T follicular helper cell (primary cell): ENCODE data around the gene UBA3.

ENCODE experiments used
- DNase-seq: peaks from one replicate; pipeline ENCODE4 v3.0.0-alpha.2; 2020; ENCODE audit warnings: low read depth

UBA3 gene

GRCh38 chr3:69012100-69012799 lies 67.9 kb downstream of the UBA3 start:
- DNase-seq: no peak

- DNase-seq: no peak
Observed at GRCh38 chr3:69011096-69011730, 69.0 kb downstream of the UBA3 start.

GRCh38 chr3:69009559-69010410 lies 70.4 kb downstream of the UBA3 start:
- no peak for DNase-seq

- DNase-seq: no peak
Observed at GRCh38 chr3:69008980-69009379, 71.2 kb downstream of the UBA3 start.

GRCh38 chr3:69005791-69006482 lies 74.2 kb downstream of the UBA3 start:
- no peak for DNase-seq

- no peak for DNase-seq
Observed at GRCh38 chr3:69005071-69005790, 74.9 kb downstream of the UBA3 start.
